NCI-H2196 (cell line): ENCODE data around the gene CRIP3.
"Not testable (repeated sequence)": the region's sequence is repeated elsewhere in the genome, so short reads cannot be mapped to it uniquely, and the experiment has no call there.

Experiments
- DNase-seq: peaks from one replicate; lab custom pipeline; 2025; ENCODE audit not compliant: unreplicated experiment; lab: John Stamatoyannopoulos, UW

Gene CRIP3, protein sequence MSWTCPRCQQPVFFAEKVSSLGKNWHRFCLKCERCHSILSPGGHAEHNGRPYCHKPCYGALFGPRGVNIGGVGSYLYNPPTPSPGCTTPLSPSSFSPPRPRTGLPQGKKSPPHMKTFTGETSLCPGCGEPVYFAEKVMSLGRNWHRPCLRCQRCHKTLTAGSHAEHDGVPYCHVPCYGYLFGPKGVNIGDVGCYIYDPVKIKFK

DNA sequence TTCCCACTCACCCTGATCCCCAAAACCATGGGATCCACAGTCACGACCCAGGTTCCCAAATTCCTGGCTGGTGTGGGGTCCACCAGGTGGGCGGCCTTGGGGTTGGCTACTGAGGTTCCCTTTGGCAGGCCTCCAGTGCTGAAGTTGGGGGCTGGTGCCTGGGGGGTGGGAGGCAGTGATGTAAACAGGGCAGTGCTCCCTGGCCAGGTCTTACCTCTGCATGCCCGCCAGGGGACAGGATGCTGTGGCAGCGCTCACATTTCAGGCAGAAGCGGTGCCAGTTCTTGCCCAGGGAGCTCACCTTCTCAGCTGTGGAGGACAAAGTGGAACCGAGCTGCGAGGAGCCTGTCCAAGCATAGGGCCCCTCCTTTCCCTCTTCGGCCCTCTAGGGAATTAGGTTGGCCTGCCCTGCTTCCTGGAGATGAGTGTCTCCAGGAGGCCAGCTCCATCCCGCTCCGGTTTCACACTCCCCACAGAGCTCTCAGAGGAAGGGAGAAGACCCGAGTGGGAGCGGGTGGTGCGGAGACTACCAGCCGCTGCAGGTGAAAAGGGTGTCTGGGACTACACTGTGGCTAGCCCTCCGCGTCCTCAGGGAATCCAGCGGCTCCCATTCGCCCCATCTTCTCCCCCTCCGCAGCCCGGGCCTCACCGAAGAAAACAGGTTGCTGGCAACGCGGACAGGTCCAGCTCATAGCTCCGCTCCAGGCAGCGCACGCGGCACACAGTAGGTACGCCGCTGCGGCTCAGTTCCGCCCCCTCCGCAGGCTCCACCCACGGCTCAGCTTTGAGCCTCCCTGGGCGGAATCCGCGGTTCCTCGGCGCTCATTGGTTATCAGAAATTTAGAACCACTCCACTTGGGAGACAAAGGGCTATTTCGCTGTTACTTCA lies at the start of gene CRIP3:
Gene CRIP3 (minus strand): TSS at position 726 of the 889 bp plus-strand sequence. CDS start 34 bp downstream, at position 692.
- DNase-seq: no peak

DNA sequence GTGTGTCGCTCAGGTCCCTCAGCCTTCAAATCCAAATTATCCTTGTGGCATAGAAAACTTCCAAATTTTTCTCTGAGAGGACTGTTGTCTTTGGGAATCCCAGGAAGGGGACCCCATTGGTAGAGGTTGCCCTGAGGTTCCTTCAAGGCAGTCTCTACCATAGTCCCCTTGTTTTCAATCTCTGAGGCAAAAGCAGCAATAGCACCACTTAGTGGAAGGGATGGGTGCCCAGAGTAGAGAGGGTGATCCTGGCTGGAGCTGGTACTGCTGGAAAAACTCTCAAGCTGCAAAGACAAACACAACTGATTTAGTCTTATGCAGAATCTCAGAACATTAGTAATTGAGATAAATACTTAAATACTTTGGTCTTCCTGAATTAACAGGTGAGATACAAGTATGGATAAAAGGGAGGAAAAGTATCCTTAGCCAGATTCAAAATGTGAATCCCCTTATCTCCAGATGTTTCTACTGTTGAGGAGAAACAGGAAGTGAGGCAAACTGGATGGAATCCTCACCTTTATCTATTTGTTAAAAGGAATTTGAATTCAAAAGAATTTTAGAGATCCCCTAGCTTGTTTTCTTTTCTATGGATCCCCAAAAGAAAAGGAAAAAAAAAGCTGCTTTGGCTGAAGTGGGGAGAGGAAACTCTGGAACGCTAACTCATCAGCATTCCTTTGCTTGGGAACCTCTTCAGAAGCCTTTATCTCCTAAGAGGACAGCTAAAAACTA lies 47.4 kb upstream of the CRIP3 start:
- peak; percentile 25 for DNase-seq

DNA sequence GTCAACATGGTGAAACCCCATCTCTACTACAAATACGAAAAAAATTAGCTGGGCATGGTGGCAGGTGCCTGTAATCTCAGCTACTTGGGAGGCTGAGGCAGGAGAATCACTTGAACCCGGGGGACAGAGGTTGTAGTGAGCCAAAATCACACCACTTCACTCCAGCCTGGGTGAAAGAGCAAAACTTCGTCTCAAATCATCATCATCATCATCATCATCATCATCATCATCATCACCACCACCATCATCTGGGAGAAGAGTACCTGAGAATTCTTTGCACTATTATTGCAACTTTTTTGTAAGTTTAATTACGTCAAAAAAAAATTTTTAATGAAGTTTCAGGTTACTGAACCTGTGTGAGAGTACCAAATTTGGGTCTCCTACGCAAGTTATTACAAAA lies 43.3 kb upstream of the CRIP3 start:
- not testable (repeated sequence) for DNase-seq

GRCh38 chr6:43347444-43347843 lies 38.8 kb upstream of the CRIP3 start:
- DNase-seq: no peak

GRCh38 chr6:43347021-43347420 lies 38.4 kb upstream of the CRIP3 start:
- DNase-seq: no peak

DNA sequence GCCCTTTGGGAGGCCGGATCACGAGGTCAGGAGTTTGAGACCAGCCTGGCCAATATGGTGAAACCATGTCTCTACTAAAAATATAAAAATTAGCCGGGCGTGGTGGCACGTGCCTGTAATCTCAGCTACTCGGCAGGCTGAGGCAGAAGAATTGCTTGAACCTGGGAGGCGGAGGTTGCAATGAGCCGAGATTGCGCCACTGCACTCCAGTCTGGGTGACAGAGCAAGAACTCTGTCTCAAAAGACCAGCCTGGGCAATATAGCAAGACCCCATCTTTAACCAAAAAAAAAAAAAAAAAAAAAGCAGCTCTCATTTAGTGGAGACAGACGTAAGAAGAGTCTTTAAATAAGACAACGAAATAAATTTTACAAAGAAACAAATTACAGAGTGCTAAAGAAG lies 37.6 kb upstream of the CRIP3 start:
- not testable (repeated sequence) for DNase-seq

DNA sequence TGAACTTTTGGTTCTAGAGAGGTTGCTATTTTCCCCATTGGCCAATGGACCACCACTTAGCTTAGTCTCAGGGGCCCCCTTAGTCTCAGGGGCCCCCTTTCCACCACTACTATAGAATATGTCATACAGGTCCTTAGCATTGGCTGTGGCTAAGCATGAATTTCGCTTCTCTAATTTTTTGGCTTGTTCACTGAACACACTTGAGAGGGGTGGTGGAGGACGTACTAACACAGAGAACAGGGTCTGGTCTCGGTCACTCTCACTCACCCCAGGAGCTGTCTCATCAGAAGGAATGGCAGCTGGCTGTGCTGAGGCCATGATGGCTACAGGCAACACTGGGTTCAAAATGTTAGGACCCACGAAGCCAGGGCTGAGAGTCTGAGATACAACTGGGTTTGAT lies 30.5 kb upstream of the CRIP3 start:
- no peak for DNase-seq

DNA sequence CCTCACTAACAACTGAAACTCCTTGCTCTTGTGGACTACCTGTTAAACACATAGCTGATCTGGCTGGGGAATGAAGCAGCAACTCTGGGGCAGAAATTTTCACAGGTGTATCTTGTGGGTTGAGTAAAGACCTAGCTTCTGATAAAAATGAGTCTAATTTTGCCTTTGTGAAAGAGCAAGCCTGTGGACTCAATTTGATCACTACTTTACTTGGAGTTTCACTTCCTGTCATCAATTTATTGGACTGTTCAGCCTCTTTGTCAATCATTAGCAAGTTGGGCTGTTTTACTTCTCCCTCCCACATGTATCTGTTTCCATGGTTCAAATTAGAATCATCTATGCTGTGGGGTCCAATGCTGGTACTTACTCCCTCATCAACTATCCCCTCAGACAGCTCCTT lies 29.6 kb upstream of the CRIP3 start:
- no peak for DNase-seq

DNA sequence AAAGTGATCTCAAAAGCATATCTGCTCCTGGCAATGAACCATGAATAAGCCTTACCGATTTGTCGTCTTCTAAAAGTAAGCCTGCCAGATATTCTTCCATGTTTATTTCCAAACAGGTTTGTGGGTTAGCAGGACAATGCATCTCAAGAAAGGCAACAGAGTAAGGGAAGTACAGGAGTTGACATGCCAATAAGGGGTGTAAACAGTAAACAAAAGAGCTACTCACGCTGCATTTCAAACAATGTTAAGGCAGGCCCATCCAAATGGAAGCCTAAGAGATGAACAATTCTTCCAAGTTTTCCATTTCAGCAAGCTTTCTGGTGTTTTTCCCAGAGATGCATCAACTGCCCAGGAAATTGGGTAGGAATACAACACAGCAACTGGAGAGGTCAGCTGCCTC lies 27.8 kb upstream of the CRIP3 start:
- DNase-seq: no peak

DNA sequence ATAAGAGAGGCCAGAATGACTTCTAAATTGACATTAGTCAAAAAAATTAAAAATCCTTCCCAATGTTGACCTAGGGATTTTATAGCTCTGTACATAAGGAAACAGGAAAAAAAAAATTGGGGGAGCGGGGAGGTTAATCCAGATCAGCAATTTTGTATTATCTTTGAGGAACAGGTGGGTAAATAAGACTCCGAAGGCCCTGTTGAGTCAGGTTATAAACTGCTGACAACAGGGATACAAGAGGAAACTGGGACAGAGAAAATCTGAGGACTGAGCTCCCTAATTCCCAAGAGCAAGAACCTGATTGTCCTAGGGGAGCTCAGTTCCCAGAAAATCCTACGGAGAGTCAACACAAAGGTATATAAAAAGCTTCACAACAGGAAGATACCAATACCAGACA lies 26.8 kb upstream of the CRIP3 start:
- DNase-seq: peak; percentile 10

GRCh38 chr6:43334466-43335095 lies 26.0 kb upstream of the CRIP3 start:
- DNase-seq: peak; percentile 72

GRCh38 chr6:43331891-43332290 lies 23.3 kb upstream of the CRIP3 start:
- DNase-seq: no peak

GRCh38 chr6:43331470-43331869 lies 22.8 kb upstream of the CRIP3 start:
- DNase-seq: no peak

GRCh38 chr6:43328528-43328927 lies 19.9 kb upstream of the CRIP3 start:
- DNase-seq: no peak

- DNase-seq: no peak
Measured at GRCh38 chr6:43325876-43326275, 17.2 kb upstream of the CRIP3 start.

DNA sequence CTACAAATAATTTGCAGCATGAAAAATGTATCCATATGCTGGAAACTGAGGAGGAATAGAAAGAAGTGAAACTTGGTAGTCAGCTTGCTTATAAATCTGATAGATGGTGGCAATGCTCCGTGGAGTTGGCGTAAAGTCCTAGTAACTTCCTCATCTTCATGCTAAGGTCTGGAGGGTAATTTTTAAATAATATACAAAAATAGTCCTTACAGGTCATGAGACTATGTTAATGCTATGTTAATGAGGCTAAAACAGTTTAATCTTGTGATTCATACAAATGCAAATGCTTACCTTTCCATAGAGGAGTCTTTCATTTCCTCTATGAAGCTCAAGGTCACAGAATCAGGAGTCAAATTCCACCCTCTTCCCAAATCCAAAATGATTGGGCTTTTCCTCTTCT lies 9.4 kb upstream of the CRIP3 start:
- no peak for DNase-seq

- DNase-seq: no peak
Measured at GRCh38 chr6:43313813-43314212, 5.2 kb upstream of the CRIP3 start.

- DNase-seq: no peak
Measured at GRCh38 chr6:43311666-43312065, 3.0 kb upstream of the CRIP3 start.

DNA sequence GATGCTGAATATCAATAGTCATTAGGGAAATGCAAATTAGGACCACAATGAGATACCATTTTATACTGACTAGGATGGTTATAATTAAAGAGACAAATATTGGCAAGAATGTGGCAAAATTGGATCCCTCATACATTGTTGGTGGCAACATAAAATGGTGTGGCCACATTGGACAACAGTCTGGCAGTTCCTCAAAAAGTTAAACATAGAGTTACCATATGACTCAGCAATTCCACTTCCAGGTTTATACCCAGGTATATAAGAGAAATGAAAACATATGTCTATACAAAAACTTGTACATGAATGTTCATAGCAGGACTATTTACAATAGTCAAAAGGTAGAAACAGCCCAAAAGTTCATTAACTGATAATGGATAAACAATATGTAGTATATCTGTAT lies 2.0 kb upstream of the CRIP3 start:
- DNase-seq: no peak

DNA sequence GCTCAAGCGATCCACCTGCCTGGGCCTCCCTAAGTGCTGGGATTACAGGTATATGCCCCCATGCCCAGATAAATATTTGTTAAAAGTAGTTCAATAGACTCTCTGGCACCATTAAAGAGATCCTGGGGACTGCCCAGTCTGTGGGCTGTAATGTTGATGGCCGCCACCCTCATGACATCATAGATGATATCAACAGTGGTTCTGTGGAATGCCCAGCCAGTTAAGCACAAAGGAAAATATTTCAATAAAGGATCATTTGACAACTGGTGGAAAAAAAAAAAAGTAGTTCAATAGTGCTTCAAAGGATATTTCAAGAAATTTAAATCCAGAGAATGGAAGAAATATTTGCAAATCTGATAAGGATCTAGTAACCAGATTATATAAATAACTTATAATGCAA lies 1.5 kb upstream of the CRIP3 start:
- no peak for DNase-seq

DNA sequence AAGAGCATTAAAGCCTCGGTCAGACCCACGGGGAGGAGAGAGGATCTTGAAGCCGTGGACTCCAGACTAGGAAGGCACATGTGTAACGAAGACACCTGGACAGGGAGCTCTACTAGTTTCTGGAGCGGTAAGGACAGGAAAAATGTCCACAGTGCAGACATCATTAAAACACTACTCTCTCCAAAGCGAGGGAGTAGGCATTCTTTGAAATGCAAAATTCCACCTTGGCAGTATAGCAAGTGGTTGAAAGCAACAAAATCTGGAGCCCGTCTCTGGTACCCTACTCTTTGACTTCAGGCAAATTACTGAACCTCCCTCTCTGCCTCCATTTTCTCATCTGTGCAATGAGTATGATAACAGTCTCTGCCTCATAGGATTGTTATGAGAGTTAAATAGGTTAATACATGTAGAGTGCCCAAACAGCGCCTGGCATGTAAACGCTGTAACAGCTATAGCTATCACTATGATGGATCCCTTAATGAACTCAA lies 408 bp upstream of the CRIP3 start:
- no peak for DNase-seq
